ENCODE results near the gene EPHB6. TPM values are rescaled to one million over a fixed set of nuclear protein-coding genes. Genes with fewer than 3 reads are reported as not detected.

The EPHB6 gene
- total RNA-seq, 2 experiments from 2014 or later: 5.4 to 5.6 TPM

GRCh38 chr7:142908921-142909890 lies 54.3 kb downstream of the EPHB6 start:
- POLR2A ChIA-PET: no interaction called here

GRCh38 chr7:142910031-142910433 lies 55.2 kb downstream of the EPHB6 start:
- ChIA-PET CTCF (interaction anchor here (1.1 kb wide), 1 partner anchor 93 kb away, joined by 3 read pairs; no protein-coding TSS in a partner anchor), POLR2A (no interaction called here)

More at GRCh38 chr7:142908921-142909890, 54.3 kb downstream of the EPHB6 start:
- CTCF ChIA-PET: interaction anchor here (1.1 kb wide), 1 partner anchor 94 kb away, joined by 3 read pairs; no protein-coding TSS in a partner anchor

GRCh38 chr7:142910481-142910880 lies 55.6 kb downstream of the EPHB6 start:
- CTCF ChIA-PET: interaction anchor here (1.1 kb wide), 1 partner anchor 93 kb away, joined by 3 read pairs; no protein-coding TSS in a partner anchor
- POLR2A ChIA-PET: no interaction called here

- POLR2A ChIA-PET: no interaction called here
- CTCF ChIA-PET: no interaction called here
These were observed 58.2 kb downstream of the EPHB6 start for GRCh38 chr7:142913051-142913450.

- CTCF ChIA-PET: no interaction called here
- POLR2A ChIA-PET: no interaction called here
These were observed 58.7 kb downstream of the EPHB6 start for GRCh38 chr7:142913566-142913965.

DNA sequence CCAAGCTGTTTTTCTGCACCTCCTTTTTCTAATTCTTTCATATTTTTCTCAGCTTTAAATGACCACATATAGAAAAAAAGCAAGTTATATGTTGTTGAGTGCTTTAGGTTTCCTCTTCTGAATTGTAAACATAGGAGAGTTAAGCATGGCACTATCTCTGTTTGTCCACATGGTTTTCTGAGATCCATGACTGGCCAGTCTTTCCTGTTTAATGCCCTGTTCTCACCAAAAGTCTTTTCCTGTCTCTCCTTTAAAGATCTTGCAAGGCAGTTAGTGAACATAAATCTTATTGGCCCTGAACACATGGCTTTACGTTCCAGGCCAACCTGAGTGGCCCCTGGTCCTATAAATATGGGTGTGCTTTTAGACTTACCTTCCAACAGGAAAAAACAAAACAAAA lies 59.2 kb downstream of the EPHB6 start:
- CTCF ChIA-PET: no interaction called here
- POLR2A ChIA-PET: no interaction called here

DNA sequence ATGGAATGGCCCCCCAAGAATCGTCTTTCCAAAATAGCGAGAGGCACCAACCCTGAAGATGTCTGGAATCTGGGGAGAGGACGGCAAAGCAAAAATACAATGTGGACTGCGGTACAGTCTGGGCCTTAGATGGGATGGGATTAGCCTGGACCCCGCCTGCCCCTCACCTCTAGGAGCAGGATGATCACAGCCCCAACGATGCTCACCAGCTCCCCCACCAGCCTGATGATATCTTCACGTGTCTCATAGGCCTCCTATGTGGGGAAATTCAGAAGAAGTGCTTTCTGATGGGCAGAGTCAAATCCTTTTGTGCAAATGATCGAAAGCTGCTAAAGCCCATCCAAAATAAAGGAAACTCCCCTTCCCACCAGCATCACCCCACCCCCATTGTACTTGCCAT lies 60.4 kb downstream of the EPHB6 start:
- POLR2A ChIA-PET: no interaction called here
- CTCF ChIA-PET: no interaction called here

DNA sequence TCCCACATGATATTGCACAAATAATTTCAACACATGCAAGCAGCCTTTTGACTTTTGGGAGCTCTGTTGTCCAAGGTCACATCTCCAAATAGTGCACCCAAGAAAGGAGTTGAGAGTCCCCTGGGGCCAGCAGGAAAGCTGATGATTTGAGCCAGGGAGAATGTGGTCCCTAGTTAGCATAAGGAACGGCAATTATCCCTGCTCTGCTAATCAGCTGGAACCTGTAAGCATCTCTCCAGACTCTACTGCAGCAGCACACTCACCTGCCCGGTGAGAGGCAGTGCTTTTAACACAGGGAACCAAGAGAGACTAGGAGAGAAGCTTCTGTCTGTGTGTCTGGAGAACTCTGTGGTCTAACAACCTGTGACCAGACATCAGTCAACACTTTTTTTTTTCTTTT lies 61.6 kb downstream of the EPHB6 start:
- CTCF ChIA-PET: interaction anchor here (0.9 kb wide), 1 partner anchor 43 kb away, joined by 3 read pairs; no protein-coding TSS in a partner anchor
- POLR2A ChIA-PET: interaction anchor here (0.6 kb wide), 1 partner anchor 288 kb away, joined by 7 read pairs; no protein-coding TSS in a partner anchor

DNA sequence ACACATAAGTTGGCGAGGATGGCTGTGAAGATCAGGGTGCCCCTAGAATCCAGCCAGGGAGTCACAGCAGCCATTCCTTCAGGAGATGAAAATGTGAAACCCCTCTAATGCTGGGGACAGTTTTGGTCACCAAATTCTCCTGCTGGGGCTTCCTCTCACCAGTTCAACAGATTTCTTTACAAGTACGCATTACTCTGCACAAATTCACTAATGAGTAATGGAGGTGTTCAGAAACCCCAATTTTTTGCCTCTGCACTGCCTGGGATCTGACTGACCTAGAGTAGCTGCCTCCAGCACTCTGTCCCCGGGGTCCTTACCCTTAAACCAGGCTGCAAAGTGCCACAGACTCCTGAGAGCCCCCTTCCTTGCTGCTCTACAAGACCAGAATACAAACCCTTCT lies 62.6 kb downstream of the EPHB6 start:
- CTCF ChIA-PET: no interaction called here
- POLR2A ChIA-PET: no interaction called here

DNA sequence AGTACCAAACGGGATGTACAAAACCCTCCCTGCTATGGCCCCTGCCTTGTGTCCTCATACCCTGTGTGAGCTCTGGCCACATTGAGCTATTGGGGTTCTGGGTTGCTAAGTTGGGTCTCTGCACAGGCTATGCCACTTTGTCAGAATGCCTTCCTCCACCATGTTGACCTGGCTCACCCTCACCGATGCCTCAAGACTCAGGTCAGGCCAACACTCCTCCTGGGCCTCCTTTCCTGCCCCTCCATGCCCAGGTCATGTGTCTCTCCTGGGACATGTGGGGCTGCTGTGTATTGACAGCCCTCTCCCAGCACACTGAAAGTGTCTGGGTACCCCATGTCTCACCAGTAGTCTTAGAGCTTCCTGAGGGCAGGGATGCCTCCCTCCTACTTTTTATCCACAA lies 64.0 kb downstream of the EPHB6 start:
- POLR2A ChIA-PET: no interaction called here
- CTCF ChIA-PET: no interaction called here

- ChIA-PET CTCF (no interaction called here), POLR2A (no interaction called here)
These were observed 64.8 kb downstream of the EPHB6 start for GRCh38 chr7:142919656-142920055.

Other genes starting within 250 kb of the EPHB6 start
- gene PRSS1, start 105.6 kb upstream of the EPHB6 start, total RNA-seq: not detected
- gene PRSS2, start 84.1 kb upstream of the EPHB6 start, total RNA-seq: not detected
- not detected for gene TRPV6, start 30.7 kb downstream of the EPHB6 start, total RNA-seq
- not detected for gene TRPV5, start 78.7 kb downstream of the EPHB6 start, total RNA-seq
- not detected for gene LLCFC1, start 84.4 kb downstream of the EPHB6 start, total RNA-seq
- gene KEL, start 107.3 kb downstream of the EPHB6 start, total RNA-seq: under 1 TPM; 0.10 to 0.25 TPM
- gene OR9A2, start 172.1 kb downstream of the EPHB6 start, total RNA-seq: not detected
- not detected for gene OR6V1, start 197.3 kb downstream of the EPHB6 start, total RNA-seq